ENCODE measurements around the gene MAP4K3. TPM values are rescaled to one million over a fixed set of nuclear protein-coding genes. Genes with fewer than 3 reads are reported as not detected.

MAP4K3 gene
- total and polyA plus RNA-seq, 2 of the 8 experiments (the other 6 are each of a cell fraction or from before 2014, with no cell fraction given): 11.4 to 63.0 TPM

DNA sequence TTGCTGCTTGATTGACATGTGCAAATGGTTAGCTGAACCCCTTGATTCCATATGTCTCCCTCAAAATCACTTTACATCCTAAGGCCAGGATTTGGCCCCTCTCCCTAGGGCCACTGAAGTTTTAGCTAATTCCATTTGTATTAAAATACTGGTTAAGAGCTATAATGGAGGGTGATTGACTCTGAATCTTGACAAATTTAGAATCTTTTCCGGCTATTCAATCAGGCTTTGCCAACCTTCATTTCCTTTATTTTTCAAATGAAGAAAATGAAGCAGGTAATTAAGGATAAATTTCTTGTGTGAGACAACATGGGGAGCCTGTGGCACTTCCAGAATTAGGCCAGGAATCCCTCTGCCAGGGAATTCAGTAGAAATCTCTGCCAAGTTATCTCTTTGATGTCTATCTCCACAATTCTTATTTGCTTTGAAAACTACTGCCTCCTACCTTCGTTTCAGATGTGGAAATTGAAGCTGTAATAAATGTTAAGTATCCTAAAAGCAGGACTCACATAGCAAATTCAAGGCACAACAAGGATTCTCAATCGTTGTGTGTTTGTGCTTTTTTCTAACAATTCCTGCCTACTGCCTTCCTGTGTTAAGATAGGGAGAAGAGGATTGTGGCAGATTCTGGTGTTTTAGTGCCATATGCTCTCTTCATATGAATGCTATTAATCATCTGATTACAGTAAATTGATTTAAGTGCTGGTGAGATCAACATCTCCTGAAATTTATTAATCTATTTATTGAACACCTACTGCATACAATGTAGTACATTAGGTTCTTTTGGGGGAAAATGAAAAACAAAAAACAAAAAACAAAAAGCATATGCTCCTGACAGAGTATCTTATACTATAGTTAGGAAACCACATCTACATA lies 47.8 kb upstream of the MAP4K3 start (continued):
- TF ChIP-seq RNF2 (IDR thresholded peaks at IDR 0.05; ENCODE audit: borderline replicate concordance, low read depth, low read length, missing control alignments, poor library complexity, severe bottlenecking) (no peak), CHD1 (IDR thresholded peaks at IDR 0.05; ENCODE audit: low read depth, low read length) (no peak), SIN3A (conservative IDR thresholded peaks at IDR 0.05 in 1 of 2, IDR thresholded peaks at IDR 0.05 in 1 of 2; ENCODE audit: low read depth in 1 of 2, low read length in 2 of 2) (no peak), SIRT6 (IDR thresholded peaks at IDR 0.05; ENCODE audit: low read length) (no peak), BACH1 (IDR thresholded peaks at IDR 0.05; ENCODE audit: low read length) (no peak), SUZ12 (IDR thresholded peaks at IDR 0.05; ENCODE audit: low read length) (no peak), NANOG (IDR thresholded peaks at IDR 0.05; ENCODE audit: insufficient read depth, low read depth, low read length, poor library complexity, severe bottlenecking) (no peak), EZH2 (IDR thresholded peaks at IDR 0.05; ENCODE audit: low read depth, low read length, severe bottlenecking) (no peak)
- TF ChIP-seq, protein P1, sequence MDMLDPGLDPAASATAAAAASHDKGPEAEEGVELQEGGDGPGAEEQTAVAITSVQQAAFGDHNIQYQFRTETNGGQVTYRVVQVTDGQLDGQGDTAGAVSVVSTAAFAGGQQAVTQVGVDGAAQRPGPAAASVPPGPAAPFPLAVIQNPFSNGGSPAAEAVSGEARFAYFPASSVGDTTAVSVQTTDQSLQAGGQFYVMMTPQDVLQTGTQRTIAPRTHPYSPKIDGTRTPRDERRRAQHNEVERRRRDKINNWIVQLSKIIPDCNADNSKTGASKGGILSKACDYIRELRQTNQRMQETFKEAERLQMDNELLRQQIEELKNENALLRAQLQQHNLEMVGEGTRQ (IDR thresholded peaks at IDR 0.05; ENCODE audit: low read length): no peak
